ENCODE data around the gene KCNJ10. TPM values are rescaled to one million over a fixed set of nuclear protein-coding genes. Genes with fewer than 3 reads are reported as not detected.

KCNJ10 gene
- total RNA-seq, 2 donors from 2014 or later, result not detected

DNA sequence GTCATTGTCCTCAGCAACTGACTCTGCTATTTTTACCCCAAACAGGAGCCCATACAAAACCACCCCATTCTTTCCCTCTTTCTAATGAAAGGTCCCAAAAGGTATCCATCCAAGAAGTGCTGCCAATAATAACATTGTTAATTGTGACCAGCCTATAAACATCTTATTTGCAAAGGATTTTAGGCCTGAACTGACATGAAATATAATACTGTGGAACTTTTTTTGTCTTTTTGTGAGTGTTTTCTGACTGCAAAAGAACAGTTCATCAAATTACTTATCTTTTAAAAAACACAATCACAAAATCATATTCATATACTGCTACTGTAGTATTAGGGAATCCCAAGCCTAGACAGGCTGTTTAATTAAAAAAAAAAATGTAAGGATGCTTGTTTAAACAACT is 41.5 kb downstream of the KCNJ10 start:
- Histone ChIP-seq H3K27me3 (replicated peaks; ENCODE audit: insufficient read depth) (no peaks in the 10 kb centered on the region), H3K4me3 (no peak overlapping the region), H3K36me3 (no peaks in the 10 kb centered on the region), H3K27ac (no peak overlapping the region), H3K4me1 (replicated peaks) (no peaks in the 10 kb centered on the region), H3K9me3 (no peaks in the 10 kb centered on the region)
- TF ChIP-seq POLR2A (IDR thresholded peaks at IDR 0.05) (no peak), POLR2AphosphoS5 (IDR thresholded peaks at IDR 0.05) (no peak)
- TF ChIP-seq, protein P1, sequence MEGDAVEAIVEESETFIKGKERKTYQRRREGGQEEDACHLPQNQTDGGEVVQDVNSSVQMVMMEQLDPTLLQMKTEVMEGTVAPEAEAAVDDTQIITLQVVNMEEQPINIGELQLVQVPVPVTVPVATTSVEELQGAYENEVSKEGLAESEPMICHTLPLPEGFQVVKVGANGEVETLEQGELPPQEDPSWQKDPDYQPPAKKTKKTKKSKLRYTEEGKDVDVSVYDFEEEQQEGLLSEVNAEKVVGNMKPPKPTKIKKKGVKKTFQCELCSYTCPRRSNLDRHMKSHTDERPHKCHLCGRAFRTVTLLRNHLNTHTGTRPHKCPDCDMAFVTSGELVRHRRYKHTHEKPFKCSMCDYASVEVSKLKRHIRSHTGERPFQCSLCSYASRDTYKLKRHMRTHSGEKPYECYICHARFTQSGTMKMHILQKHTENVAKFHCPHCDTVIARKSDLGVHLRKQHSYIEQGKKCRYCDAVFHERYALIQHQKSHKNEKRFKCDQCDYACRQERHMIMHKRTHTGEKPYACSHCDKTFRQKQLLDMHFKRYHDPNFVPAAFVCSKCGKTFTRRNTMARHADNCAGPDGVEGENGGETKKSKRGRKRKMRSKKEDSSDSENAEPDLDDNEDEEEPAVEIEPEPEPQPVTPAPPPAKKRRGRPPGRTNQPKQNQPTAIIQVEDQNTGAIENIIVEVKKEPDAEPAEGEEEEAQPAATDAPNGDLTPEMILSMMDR (IDR thresholded peaks at IDR 0.05), result no peak
- intact Hi-C loops (cut with DNase I), result no loop called here
- no peak for DNase-seq (ENCODE audit: low spot score)

DNA sequence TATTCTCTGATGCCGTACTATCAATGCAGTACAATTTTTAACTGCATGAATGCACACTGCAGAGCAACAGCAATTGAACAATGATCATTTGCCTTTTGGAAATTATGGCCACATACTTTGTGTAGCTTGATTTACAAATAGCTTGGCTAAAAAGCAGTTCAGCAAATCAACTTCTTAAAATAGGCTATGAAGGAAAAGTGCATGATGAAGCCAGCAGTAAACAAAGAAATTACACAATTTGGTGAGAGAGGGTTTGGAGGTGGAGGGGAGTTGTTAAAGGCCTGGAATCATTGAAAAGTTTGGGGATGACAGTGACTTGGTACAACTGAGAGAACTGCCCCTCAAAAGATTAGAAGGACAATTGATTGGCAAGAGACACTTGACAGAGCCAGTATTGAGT is 44.6 kb downstream of the KCNJ10 start:
- Histone ChIP-seq H3K27me3 (replicated peaks; ENCODE audit: insufficient read depth) (no peaks in the 10 kb centered on the region), H3K4me1 (replicated peaks) (no peaks in the 10 kb centered on the region), H3K9me3 (no peaks in the 10 kb centered on the region), H3K36me3 (no peaks in the 10 kb centered on the region), H3K4me3 (no peak overlapping the region), H3K27ac (no peak overlapping the region)
- intact Hi-C loops (cut with DNase I), result no loop called here
- no peak for DNase-seq (ENCODE audit: low spot score)
- no peak for TF ChIP-seq POLR2A (IDR thresholded peaks at IDR 0.05)
- 82% methylated on average over 1 of the region's 1 CpG for WGBS

DNA sequence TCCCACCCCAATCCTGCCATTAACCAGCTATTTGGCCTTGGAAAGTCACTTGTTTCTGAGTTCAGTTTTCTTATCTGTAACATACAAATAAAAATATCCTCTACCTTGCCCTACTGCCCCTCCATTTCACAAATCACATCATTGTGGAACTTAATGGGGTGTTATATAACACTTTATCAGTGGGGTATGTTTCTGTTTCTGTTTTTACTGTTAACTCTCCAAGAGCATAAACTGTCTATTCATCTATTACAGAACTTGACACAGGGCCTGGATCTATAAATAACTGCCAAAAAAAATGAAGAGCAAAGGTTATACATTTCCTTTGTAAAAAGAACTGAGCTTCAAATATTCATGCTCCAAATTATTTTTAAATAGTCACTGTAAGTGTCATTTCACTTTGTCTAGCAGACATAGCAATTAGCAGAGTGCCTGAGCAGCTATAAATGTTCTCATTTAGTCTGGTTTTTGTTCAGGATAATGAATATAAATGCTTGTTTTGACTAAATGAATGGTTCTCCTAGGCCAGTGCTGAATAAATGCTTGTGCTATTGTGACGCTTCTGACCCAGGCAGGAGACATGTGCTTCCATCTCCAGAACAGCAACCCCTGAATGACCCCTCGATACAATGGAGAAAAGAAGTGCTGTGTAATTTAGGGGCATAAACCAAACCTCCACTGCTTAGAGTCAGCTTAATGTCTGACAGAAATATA is 45.6 kb downstream of the KCNJ10 start:
- intact Hi-C loops (cut with DNase I), result no loop called here
- H3K4me3 ChIP-seq, result no peak overlapping the region
- WGBS, result 49% methylated on average over 2 of the region's 2 CpGs
- H3K36me3 ChIP-seq, result no peaks in the 10 kb centered on the region
- DNase-seq (ENCODE audit: low spot score), result no peak
- no peak for TF ChIP-seq POLR2AphosphoS5 (IDR thresholded peaks at IDR 0.05)
- TF ChIP-seq POLR2A (IDR thresholded peaks at IDR 0.05), result no peak
- TF ChIP-seq, protein P1 (IDR thresholded peaks at IDR 0.05), result no peak
- no peaks in the 10 kb centered on the region for H3K27me3 ChIP-seq (replicated peaks; ENCODE audit: insufficient read depth)
- H3K4me1 ChIP-seq (replicated peaks), result no peaks in the 10 kb centered on the region
- H3K9me3 ChIP-seq, result no peaks in the 10 kb centered on the region
- H3K27ac ChIP-seq, result no peak overlapping the region

DNA sequence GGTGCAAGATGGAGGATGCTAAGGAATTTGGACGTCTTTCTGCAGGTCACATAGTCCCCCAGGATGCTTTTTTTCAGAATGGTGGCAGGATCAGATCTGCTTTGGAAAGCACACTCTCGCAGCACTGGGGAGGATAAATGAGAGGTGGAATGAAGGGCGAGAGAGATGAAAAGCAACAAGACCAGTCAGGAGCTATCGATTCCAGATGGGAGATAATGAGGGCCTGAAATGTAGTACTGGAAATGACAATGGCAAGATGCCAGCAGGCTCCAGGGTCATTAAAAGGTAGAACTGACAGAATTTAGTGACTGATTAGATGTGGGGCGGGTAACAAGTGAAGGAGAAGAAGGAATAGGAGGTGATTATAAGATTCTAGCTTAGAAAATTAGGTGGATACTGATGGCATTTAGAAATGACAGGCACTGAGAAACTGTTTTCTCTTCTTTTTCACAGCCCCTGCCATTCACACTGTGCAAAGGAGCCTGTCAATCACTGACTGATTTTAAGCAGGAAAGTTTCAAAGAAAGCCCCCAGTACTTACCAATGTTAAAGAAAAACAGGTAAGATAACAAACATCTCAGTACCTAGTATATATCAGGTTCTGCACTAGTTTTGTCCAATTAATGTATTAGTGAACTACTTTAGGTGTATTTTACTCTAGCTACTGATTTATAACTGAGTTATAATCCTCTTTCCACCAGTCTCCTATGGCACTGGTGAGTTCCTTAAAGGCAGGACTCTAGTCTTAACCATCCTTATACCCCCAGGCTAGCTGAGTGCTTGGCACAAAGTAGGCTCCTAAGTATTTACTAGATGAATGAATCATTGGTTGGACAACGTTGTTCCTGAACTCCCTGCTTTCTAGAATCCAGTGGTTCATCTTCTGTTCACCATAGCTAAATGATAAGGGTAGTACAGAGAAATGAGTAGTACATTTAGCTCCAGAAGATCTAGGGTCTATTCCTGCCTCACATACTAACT is 47.3 kb downstream of the KCNJ10 start:
- H3K27me3 ChIP-seq (replicated peaks; ENCODE audit: insufficient read depth), result no peaks in the 10 kb centered on the region
- TF ChIP-seq, protein P1 (IDR thresholded peaks at IDR 0.05), result no peak
- TF ChIP-seq POLR2A (IDR thresholded peaks at IDR 0.05) (no peak), POLR2AphosphoS5 (IDR thresholded peaks at IDR 0.05) (no peak)
- no peak overlapping the region for H3K27ac ChIP-seq
- H3K9me3 ChIP-seq, result no peaks in the 10 kb centered on the region
- no peaks in the 10 kb centered on the region for H3K4me1 ChIP-seq (replicated peaks)
- no peaks in the 10 kb centered on the region for H3K36me3 ChIP-seq
- H3K4me3 ChIP-seq, result no peak overlapping the region
- no peak for DNase-seq (ENCODE audit: low spot score)
- 55% methylated on average over 6 of the region's 6 CpGs for WGBS
- intact Hi-C loops (cut with DNase I), result no loop called here

DNA sequence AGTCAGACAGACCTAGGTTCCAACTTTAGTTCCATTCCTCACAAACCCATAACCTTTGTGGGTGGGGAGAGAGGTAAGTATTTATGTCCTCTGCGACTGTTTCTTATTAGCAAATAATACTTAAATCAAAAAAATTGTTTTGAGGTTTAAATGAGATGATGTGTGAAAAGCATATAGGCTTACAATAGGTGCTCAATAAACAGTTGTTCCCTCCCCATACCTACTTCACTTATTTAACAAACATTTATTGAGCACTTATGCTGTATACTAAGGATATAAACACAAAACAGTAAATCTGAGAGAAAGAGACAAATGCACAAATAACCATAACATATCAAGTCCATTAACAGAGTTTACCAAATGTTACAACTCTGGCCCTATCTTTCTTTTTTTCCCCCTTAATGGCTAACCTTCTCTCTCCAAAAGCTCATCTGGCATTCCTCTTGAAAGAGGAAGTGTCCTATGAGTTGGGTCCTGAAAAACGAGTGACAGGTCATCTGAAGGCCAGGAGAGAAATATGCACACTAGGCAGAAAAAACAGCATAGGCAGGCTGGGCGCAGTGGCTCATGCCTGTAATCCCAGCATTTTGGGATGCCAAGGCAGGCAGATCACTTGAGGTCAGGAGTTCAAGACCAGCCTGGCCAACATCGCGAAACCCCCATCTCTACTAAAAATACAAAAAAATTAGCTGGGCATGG is 48.4 kb downstream of the KCNJ10 start:
- Histone ChIP-seq H3K27ac (no peak overlapping the region), H3K4me1 (replicated peaks) (no peaks in the 10 kb centered on the region), H3K9me3 (no peaks in the 10 kb centered on the region), H3K27me3 (replicated peaks; ENCODE audit: insufficient read depth) (no peaks in the 10 kb centered on the region), H3K4me3 (no peak overlapping the region), H3K36me3 (no peaks in the 10 kb centered on the region)
- TF ChIP-seq POLR2A (IDR thresholded peaks at IDR 0.05) (no peak), POLR2AphosphoS5 (IDR thresholded peaks at IDR 0.05) (no peak)
- TF ChIP-seq, protein P1 (IDR thresholded peaks at IDR 0.05), result no peak
- intact Hi-C loops (cut with DNase I), result no loop called here
- WGBS, result 89% methylated on average over 5 of the region's 5 CpGs
- no peak for DNase-seq (ENCODE audit: low spot score)
